HG02885 (cell line): ENCODE measurements around the gene ELAVL1.
"Not testable (repeated sequence)": the region's sequence is repeated elsewhere in the genome, so short reads cannot be mapped to it uniquely, and the experiment has no call there.

ENCODE experiments used
- ATAC-seq: cut with Tn5 transposase; IDR thresholded peaks from one replicate; pipeline ENCODE4 v1.9.1; 2021; ENCODE audit warnings: mild to moderate bottlenecking; ENCODE audit not compliant: unreplicated experiment, poor library complexity

The ELAVL1 gene

DNA sequence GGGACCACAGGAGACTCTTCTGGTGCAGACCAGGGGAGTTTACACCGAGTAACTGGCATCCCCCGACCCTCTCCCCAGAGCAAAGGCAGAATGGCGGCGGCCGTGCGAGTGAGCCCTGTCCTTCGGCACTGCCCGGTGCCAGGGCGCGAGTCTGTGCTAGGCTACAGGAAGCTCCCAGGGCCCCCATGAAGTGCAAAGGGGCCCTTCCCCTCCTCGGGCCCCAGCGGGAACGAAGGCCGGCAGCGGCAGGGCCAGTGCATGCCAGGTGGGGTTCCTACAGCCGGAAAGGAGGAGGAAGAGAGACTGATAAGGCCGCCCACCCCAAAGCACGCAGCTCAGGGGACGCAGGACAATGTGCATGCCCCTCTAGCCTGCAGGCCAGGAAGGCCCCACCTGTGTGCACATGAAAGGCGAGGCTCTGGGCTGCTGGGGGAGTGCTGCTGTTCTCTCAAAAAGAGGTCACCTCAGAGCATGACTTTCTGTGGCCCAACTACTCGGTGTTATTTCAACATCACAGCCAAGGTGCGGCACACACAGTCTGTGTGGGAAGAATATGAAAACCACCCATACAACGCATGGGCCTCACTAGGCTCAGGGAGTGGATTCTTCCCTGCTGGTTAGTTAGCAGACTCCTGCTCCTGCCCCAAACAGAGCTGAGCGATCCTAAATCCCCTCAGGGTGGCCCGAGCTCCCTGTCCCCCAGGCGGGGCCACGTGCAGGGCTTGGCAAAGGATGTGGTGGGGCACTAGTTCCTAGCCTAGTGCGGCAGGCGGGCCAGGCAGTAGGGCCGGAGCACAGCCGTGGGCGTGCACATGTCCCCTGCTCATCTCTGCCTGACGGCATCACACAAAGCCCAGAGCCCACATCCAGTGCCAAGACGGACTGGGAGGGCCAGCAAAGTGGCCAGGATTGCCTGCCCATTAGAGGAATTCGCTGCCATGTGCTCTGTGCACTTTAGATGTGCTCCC is 33.6 kb downstream of the ELAVL1 start:
- ATAC-seq: no peak

DNA sequence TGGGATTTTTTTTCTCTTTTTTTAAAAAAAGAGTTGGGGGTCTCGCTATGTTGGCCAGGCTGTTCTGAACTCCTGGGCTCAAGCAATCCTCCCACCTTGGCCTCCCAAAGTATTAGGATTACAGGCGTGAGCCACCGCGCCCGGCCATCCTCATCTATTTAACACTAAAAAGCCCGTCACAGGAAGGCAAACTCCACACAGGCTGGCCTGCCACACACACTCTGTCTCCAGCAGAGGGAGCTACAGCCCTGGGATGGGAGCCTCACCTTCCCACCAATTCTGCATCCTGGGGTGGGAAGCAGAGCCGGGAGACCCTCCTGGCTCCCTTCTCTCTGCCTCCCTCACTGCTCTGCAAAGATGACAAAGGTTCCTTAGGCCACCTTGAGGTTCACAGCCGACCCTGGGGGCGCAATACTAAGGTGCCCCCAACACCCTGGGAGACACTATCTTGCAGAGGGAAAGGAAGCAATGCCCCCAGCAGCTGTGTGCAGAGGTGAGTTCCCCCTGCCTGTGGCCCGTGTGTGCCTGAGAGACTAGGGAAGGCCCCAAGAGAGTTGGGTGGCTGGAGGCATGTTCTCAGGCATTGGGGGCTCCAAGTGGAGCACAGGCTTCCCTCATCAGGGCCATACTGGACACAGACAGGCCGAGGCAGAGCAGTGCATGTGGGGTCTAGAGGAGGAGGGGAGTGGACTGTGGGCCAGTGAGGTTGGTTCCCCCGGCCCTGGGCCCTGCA is 34.6 kb downstream of the ELAVL1 start:
- ATAC-seq: no peak

DNA sequence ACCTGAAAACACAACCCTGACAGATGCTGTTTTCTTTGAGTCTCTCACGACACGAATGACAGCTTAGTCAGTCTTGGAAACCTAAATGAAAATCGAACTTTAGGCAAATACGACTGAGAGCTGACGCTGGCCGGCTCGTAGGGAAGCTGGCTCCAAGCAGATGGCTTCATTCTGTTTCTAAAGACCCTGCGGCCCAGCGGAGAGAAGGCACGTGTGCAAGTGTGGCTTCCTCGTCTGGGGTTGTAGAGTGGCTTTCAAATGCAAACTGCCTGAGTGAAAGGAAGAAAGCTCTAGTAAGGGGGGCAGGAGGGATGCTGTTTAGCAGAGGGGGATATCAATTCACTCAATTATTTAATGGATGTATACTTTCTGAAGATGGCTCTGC is 35.9 kb downstream of the ELAVL1 start:
- no peak for ATAC-seq

DNA sequence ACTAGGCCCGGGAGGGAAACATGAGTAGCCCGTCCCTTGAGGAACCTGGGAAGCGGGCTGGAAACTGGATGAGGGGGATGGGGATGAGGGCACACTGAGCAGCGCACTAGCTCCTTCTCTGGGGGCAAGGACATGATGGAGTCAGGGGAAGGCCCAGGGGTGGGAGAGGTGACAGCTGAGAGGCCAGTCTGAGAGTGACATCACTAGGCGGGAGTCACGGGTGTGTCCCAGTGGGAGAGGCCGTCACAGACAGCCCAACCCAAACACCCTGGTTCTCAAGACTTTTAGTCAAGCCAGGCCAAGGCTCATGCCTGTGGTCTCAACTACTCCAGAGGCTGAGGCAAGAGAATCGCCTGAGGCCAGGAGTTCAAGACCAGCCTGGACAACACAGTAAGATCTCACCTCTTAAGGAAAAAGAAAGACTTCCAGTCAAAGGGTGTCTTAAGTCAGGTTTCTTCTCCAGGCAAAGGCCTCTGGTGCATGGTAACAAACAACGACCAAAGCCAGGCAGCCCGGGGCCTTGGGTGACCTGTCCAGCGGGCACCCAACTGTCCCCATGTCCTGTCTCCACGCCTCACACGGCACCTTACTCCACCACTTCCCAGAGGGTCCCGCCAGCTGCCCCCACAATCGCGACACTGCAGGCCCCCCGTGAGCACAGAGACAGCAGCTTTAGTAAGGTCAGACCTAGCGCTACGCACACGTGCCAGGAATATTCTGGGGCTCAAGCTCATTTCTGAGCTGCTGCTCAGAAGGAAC is 36.5 kb downstream of the ELAVL1 start:
- ATAC-seq: no peak

DNA sequence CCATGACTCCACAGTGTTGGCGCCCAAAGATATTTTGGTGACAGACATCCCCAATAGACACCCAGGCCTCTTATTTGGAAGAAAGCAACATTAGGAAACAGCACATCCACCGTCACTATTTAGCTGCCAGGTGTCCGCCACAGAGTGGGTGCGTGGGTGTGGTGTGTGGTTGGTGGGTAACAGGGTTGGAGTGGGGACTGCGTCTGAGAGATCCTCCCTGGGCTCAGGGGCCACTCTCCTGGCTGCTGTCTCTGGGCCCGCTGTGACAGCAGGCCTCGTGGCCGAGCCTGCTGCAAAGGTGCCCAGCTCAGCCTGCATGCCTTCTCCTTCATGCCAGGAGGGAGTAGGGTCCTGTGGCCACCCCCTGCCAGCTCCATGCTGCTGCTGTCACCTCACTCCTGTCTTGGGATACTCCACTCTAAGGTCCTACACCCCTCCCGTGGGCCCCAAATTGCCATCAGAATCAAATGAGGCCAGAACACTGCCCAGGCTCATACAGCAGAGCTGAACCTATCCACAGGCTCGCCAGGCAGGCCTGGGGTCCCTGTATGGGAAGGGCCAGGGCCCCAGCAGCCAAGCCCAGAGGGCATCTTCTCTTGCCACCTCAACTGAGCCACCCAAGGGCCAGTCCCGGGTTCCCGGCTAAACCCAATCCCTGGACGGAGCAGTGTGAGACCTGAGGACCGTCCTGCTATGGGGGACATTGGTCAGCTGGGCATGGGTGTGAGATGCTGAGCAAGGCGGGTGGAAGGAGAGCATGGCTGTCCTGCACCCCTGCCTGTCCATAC is 37.2 kb downstream of the ELAVL1 start:
- no peak for ATAC-seq

DNA sequence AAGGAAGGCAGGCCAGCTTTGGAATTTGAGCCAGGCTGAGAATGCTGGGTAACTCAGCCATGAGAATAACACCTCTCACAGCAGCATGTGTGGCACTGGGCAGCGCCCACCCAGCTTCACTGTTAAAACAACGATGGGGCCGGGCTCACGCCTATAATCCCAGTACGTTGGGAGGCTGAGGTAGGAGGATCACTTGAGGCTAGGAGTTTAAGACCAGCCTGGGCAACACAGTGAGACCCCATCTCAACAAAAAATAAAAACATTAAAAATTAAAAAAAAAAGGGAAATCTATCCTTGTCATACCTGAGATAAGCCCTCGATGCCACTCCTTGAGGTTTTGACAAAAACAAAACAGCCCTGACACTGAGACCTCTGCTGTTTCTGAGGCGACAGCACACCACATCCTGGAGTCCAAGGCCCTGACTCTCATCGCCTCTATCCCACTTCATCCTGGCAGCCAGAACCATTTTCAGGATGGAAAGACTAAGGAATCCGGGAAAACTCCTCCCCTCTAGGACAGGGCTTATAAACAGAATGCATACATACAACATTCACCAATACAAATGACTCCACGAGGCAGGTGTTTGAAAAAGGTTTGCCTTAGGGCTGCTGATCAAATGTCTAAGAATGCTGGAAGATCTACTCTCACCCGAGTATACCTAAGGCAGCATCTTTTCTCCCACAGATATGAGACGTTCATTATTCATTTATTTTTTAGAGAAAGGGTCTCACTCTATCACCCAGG is 39.3 kb downstream of the ELAVL1 start:
- ATAC-seq: no peak

DNA sequence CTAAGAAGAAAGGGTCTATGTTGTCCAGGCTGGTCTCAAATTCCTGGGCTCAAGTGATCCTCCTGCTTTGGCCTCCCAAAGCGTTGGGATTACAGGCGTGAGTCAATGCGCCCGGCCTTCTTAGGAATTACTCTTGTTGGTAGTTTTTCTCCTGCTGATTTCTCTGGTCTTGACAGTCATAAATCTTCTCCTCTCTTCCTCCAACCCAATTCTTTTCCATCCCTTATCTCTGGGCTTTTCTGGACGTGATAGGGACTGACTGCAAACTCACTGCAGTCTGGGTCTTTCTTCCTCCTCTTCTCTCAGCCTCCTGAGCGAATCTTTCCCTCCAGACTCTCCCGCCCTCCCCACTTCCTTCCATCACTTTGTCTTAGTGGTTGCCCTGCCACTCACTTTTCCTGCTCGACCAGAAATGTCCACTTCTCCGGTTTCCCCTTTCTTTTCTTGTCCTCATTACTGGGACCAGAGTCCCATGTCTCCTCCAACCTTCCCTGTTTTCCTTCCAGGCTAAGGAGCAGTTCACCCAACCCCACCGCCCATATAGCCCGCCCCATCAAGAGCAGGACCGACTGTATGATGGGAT is 40.1 kb downstream of the ELAVL1 start:
- no peak for ATAC-seq

DNA sequence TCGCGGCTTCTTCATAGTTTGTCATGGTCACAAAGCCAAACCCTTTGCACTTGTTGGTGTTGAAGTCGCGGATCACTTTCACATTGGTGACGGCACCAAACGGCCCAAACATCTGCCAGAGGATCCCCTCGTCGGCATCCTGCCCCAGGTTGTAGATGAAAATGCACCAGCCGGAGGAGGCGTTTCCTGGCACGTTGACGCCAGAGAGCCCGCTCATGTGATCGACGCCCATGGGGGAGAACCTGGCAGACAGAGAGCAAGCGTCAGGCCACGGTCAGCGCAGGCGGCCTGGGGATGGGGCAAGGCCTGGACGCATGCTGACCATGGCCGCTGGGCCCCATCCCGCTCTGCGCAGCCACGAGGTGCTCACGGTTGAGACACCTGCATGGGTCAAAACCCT is 41.9 kb downstream of the ELAVL1 start:
- no peak for ATAC-seq

DNA sequence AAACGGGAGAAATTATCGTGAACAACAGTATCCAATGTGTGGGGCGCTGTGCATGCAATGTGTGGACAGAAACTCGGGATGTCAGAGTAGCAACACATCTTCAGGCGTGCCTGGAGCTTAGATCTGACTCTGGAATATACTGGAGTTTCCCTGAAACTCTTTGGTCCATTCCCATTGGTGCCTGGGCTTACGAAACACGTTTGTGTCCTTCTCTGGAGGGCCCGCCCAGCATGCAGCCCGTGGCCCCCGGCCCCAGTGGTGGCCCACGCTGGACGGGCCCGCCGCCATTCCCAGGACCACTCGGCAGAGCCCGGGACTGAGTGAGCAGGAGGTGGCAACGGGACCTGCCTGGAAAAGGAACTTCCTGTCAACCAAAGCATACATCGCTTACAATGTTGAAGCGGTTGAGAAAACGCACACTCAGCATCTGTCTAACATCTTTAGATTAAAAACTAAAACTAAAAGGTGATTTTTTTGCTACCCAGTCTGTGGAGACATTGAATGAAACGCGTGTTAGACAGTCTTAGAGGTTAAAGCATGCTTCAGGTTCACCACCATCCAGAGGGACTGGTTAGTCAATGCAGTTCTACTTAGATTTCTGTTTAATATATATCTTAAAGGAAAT is 42.7 kb downstream of the ELAVL1 start:
- ATAC-seq: no peak

DNA sequence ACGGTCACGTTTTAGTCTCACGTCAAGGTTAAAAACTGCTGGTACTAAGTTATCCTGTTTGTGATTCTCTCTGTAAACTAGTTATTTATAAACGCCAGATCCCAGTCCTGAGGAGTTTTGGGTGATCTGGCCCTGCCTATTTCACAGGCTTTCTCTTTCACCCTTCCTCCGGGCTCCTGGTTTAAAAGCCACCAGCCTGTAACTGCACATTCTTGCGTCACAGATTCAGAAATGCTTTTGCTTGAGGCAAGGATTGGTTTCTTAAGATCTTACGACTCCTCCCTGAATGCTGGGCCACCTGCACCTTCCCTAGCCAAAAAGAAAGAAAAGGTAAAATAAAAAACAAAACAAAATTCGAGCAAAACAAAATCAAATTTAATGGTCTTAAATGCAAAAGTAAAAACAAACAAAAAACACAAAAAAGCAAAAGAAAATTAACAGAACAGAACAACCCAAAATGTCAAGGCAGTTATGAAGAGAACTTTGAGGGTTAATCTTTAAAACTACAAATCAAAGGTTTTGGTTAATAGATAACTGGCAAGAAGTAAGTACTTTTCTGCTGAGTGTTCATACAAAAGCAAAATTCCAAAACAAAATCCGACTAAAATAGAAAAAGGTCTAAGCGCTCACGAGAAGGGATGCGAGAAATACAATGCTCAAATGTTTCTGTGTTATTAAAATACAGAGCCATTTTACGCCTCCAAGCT is 43.4 kb downstream of the ELAVL1 start:
- no peak for ATAC-seq

DNA sequence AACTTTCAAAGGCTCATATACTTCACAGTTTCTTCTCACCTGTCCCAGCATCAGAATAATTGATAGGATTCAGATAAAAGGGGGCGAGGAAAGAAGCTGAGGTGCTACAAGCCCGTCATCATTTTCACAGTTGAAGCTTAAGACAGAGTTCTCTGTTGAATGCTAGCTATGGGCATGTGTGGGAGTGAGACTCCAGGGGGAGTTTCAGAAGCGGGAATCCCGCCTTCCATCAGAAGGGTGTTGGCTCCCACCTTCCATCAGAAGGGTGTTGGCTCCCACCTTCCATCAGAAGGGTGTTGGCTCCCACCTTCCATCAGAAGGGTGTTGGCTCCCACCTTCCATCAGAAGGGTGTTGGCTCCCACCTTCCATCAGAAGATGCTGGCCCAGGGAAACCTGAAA is 44.4 kb downstream of the ELAVL1 start:
- not testable (repeated sequence) for ATAC-seq

DNA sequence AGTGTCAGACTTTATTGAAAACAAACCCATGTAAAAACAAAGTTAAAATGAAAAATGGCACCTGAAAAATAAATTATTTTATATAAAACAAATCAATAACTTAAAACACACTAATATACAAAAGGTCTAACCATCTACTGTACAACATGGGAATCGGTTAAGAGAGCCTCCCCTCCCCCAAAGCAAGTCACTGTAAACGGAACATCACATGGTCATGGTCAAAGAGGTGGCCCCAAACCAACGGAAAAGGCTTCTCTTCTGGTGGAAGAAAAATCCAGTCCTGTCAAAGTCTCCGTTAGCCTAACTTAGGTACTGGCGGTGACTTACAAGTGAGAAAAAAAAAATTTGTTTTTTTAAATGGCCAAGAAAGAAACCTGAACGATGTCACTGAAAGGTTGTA is 46.2 kb downstream of the ELAVL1 start:
- ATAC-seq: no peak

DNA sequence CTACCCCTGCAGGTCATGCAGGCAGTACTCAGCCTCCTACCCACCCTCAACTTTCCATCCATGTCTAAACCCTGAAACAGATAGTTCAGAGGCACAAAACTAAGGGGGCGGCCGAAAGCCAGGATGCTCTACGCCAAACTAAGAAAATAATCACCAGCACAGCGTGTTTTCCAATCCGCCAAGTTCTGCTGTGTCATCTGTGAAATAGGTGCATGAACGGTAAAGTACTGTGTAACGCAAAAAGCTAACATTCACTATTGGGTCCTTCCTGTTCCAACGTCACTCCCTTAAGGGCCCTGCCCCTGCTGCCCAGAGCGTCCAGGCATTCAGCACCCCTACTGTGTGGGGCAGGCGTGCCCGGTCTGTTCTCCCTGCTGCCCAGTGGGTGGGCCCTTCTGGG is 49.7 kb downstream of the ELAVL1 start:
- no peak for ATAC-seq

DNA sequence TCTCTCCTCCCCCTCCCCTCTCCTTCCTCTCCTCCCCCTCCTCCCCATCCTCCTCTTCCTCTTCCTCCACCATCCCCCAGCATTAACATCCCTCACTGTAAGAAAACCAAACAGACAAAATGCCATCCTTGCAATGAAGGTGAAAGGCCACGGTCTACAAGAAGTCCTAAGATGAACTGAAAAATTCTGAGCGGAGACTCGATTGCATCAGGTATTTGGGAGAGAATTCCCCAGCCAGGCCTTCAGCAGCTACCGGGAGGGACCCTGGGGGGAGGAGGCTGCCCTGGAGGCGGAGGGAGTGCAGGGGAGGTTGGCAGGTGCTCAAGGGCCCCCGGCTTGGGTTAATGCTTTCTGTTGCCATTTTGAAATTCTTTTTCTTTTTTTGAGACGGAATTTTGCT is 51.9 kb downstream of the ELAVL1 start:
- ATAC-seq: no peak

DNA sequence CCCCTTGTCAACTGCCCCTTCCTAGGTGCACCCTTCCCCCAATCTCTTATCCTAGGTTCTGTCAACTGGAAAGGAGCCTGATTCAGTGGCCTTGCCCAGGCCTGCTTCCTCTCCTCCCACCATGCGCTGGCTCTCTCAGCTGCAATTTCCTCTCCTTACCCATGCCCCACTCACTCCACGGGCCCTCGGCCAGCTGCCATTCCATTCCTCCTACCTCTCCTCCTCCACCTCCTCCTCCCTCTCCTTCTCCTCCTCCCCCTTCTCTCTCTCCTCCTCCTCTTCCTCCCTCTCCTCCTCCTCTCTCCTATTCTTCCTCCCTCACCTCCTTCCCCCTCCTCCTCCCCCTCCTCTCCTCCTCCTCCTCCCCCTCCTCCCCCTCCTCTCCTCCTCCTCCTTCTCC is 52.4 kb downstream of the ELAVL1 start:
- no peak for ATAC-seq

DNA sequence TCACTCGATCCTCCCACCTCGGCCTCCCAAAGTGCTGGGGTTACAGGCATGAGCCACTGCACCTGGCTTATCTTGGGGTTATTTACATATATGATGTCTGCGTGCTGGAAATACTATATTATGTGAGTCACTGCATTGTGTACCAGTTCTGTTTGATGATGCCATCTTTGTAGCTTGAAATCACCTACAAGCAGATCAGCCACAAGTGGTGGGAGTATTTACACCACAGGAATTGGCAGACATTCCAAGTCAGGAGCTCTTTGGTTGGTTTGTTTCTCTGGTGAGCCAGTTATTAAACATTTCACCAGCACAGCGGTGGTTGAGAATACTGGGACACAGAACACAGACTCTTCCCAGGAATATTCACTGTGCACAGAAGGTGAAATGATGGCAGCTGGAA is 57.5 kb downstream of the ELAVL1 start:
- ATAC-seq: no peak

DNA sequence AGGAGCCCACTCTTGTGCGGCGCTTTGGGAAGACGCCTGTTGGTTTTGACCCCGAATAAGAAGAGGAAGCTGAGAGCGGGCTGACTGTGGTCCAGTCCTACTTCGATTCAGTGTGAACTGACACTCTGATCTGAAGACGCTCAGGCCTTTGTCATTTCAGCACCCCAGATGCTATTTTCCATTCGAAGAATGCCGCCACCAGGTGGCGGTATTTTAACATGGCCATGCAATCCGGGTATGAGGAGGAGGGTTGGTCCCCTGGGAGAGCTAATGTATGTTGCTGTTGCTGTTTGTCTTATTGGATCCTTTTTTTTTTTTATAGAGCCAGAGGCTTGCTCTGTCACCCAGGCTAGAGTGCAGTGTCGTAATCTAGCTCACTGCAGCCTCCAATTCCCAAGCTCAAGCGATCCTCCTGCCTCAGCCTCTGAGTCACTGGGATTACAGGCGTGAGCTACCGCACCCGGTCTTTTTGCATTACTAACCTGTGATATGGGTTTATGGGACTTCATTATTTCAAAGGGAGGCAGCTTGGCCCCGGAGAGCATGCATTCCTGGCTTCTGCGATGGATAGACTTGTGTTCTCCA is 61.2 kb downstream of the ELAVL1 start:
- ATAC-seq: no peak
